ENCODE results near the gene CD177.
"Not testable (repeated sequence)": the region's sequence is repeated elsewhere in the genome, so short reads cannot be mapped to it uniquely, and the experiment has no call there.

Gene CD177

GRCh38 chr19:43353606-43354304, at the start of gene CD177:
Gene CD177, plus strand, starts transcription at chr19:43353686. Its CDS starts 29 bp downstream, at chr19:43353715.
- no peak for DNase-seq

GRCh38 chr19:43305642-43306041, 47.8 kb upstream of the CD177 start:
- no peak for DNase-seq

GRCh38 chr19:43306097-43306496, 47.4 kb upstream of the CD177 start:
- no peak for DNase-seq

- no peak for DNase-seq
Measured at GRCh38 chr19:43308244-43308815, 45.2 kb upstream of the CD177 start.

- DNase-seq = no peak
Measured at GRCh38 chr19:43309466-43309865, 44.0 kb upstream of the CD177 start.

GRCh38 chr19:43310221-43310620, 43.3 kb upstream of the CD177 start:
- DNase-seq = no peak

- no peak for DNase-seq
Measured at GRCh38 chr19:43311256-43311655, 42.2 kb upstream of the CD177 start.

- no peak for DNase-seq
Measured at GRCh38 chr19:43311706-43312105, 41.8 kb upstream of the CD177 start.

GRCh38 chr19:43313711-43314495, 39.6 kb upstream of the CD177 start:
- DNase-seq = no peak

- DNase-seq = no peak
Measured at GRCh38 chr19:43315851-43316250, 37.6 kb upstream of the CD177 start.

GRCh38 chr19:43316591-43317319, 36.7 kb upstream of the CD177 start:
- no peak for DNase-seq

GRCh38 chr19:43318203-43318602, 35.3 kb upstream of the CD177 start:
- DNase-seq = no peak

GRCh38 chr19:43318796-43319314, 34.6 kb upstream of the CD177 start:
- no peak for DNase-seq

- no peak for DNase-seq
Measured at GRCh38 chr19:43320546-43320945, 32.9 kb upstream of the CD177 start.

- not testable (repeated sequence) for DNase-seq
Measured at GRCh38 chr19:43326761-43327160, 26.7 kb upstream of the CD177 start.

GRCh38 chr19:43328561-43328960, 24.9 kb upstream of the CD177 start:
- DNase-seq = not testable (repeated sequence)

GRCh38 chr19:43329049-43329448, 24.4 kb upstream of the CD177 start:
- DNase-seq = not testable (repeated sequence)

GRCh38 chr19:43329989-43330388, 23.5 kb upstream of the CD177 start:
- DNase-seq = no peak

- DNase-seq = no peak
Measured at GRCh38 chr19:43330726-43331434, 22.6 kb upstream of the CD177 start.

- no peak for DNase-seq
Measured at GRCh38 chr19:43331435-43332010, 22.0 kb upstream of the CD177 start.

GRCh38 chr19:43332058-43332922, 21.2 kb upstream of the CD177 start:
- no peak for DNase-seq

Measured in NCI-H510A (cell line).